ENCODE data around the gene SLC26A11. TPM values are rescaled to one million over a fixed set of nuclear protein-coding genes. Genes with fewer than 3 reads are reported as not detected.
"Not testable (repeated sequence)": the region's sequence is repeated elsewhere in the genome, so short reads cannot be mapped to it uniquely, and the experiment has no call there.

Gene SLC26A11
- total RNA-seq, 4 donors from 2014 or later = 2.6 to 3.3 (median 3.1) TPM

GRCh38 chr17:80274331-80274730 is 54.1 kb downstream of the SLC26A11 start:
- intact Hi-C loops (cut with DNase I; ENCODE audit: low total_unique reads) = no loop called here
- DNase-seq = no peak

GRCh38 chr17:80274871-80275449 is 54.7 kb downstream of the SLC26A11 start:
- Histone ChIP-seq H3K36me3 (peaks cover 0 to 7% of the 10 kb centered on the region in 2 donors), H3K4me3 (no peak overlapping the region), H3K27me3 (no peaks in the 10 kb centered on the region), H3K27ac (no peak overlapping the region), H3K9me3 (no peaks in the 10 kb centered on the region), H3K4me1 (peaks cover 13 to 19% of the 10 kb centered on the region in 2 donors)
- in situ Hi-C loops (cut with MboI; ENCODE audit: low sequenced_read_pairs in 4 of 4) (no loop called here), intact Hi-C loops (cut with DNase I; ENCODE audit: low total_unique reads) (no loop called here)
- ATAC-seq (no peak), DNase-seq (no peak)
- no peak for TF ChIP-seq CTCF (IDR thresholded peaks at IDR 0.05 in 4 of 5, conservative IDR thresholded peaks at IDR 0.05 in 1 of 5)
- no peak for TF ChIP-seq POLR2A (IDR thresholded peaks at IDR 0.05)

More at GRCh38 chr17:80274331-80274730, 54.1 kb downstream of the SLC26A11 start:
- Histone ChIP-seq H3K27me3 (no peaks in the 10 kb centered on the region), H3K9me3 (no peaks in the 10 kb centered on the region), H3K27ac (no peak overlapping the region), H3K4me1 (peaks cover 13 to 19% of the 10 kb centered on the region in 2 donors), H3K36me3 (peaks cover 0 to 10% of the 10 kb centered on the region in 2 donors), H3K4me3 (no peak overlapping the region)
- no peak for ATAC-seq
- in situ Hi-C loops (cut with MboI; ENCODE audit: low sequenced_read_pairs in 4 of 4) = no loop called here
- TF ChIP-seq POLR2A (IDR thresholded peaks at IDR 0.05) = no peak
- no peak for TF ChIP-seq CTCF (IDR thresholded peaks at IDR 0.05 in 4 of 5, conservative IDR thresholded peaks at IDR 0.05 in 1 of 5)

GRCh38 chr17:80275857-80276256 is 55.6 kb downstream of the SLC26A11 start:
- ATAC-seq, H3K9me3 ChIP-seq: not testable (repeated sequence)

DNA sequence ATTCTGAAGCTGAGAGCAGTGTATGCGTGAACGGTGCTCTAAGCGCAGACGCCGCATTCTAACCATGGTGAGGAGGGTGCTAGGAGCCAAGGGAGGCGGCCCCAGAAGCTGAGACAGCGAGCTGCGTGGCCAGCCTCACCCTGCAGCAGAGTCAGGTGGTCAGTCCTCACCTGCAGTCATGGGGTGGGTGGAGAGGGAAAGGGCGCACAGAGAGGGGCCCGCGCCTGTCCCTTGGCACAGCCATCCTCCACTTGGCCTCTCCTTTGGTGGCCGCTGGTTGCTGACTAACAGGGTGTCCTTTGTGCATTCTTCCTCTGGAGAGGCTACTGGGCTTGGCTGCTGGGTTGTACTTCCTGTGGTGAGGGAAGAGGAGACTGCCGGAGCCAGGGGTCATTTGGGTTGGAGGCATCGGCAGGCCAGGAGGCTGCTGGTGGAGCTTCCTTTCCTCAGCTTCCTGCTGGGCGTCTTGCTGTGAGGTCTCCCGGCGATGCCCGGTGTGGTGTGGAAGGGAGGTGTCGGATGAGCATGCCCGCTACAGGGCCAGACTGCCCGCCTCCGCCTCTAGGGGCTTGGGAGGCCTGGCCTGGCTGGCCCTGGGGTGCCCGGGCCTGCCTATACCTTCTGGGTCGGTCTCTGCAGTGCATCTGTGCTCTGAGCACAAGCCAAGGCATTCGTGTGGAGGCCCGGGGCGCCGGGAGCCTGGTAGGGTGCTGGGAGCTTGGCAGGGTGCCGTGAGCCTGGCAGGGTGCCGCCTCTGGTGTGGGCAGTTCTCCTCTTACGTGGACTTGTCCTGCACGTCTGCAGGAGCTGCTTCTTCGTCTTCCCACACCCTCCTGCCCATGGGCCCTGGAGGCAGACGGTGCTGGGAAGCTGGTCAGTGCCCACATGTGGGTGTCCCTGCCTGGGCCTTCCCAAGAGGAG is 57.8 kb downstream of the SLC26A11 start:
- DNase-seq = peak in 1 of 2 donors; percentile 50
- intact Hi-C loops (cut with DNase I; ENCODE audit: low total_unique reads) = no loop called here
- H3K4me3 ChIP-seq = no peak overlapping the region
- H3K27ac ChIP-seq = peak overlapping the region in 2 of 4 donors; percentile 3 to 41
- TF ChIP-seq POLR2A (IDR thresholded peaks at IDR 0.05) (no peak), CTCF (IDR thresholded peaks at IDR 0.05 in 4 of 5, conservative IDR thresholded peaks at IDR 0.05 in 1 of 5) (no peak)
- no peaks in the 10 kb centered on the region for H3K9me3 ChIP-seq
- H3K4me1 ChIP-seq = peaks cover 13 to 19% of the 10 kb centered on the region in 2 donors
- in situ Hi-C loops (cut with MboI; ENCODE audit: low sequenced_read_pairs in 4 of 4) = no loop called here
- H3K36me3 ChIP-seq = peaks cover 0 to 7% of the 10 kb centered on the region in 2 donors
- peak in 1 of 2 donors; percentile 35 for ATAC-seq
- no peaks in the 10 kb centered on the region for H3K27me3 ChIP-seq

More at GRCh38 chr17:80275857-80276256, 55.6 kb downstream of the SLC26A11 start:
- H3K27ac ChIP-seq; DNase-seq; intact Hi-C loops (cut with DNase I; ENCODE audit: low total_unique reads); in situ Hi-C loops (cut with MboI; ENCODE audit: low sequenced_read_pairs in 4 of 4); H3K36me3 ChIP-seq; H3K27me3 ChIP-seq; H3K4me3 ChIP-seq: not testable (repeated sequence)
- H3K4me1 ChIP-seq = peaks cover 13 to 19% of the 10 kb centered on the region in 2 donors

DNA sequence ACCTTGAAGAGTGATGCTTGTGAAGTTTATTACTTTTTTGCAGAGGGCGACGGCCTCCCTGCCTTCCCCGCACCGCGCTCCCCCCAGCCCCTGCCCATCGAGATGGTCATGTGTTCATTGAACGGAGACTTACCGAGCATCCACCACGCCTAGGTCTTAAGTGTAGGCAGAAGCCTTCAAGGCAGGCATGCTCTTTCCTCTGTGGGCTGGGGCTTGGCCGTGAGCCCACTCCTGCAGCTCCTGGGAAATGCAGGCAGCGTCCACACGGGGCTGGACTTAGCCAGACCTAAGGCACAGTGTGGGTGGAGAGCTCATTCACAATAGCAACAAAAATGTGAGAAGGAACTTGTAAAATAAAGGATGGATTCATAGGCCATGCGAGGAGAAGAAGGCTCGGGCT is 59.7 kb downstream of the SLC26A11 start:
- no peaks in the 10 kb centered on the region for H3K9me3 ChIP-seq
- H3K27me3 ChIP-seq = no peaks in the 10 kb centered on the region
- TF ChIP-seq CTCF (IDR thresholded peaks at IDR 0.05 in 4 of 5, conservative IDR thresholded peaks at IDR 0.05 in 1 of 5) (no peak), POLR2A (IDR thresholded peaks at IDR 0.05) (no peak)
- intact Hi-C loops (cut with DNase I; ENCODE audit: low total_unique reads) (no loop called here), in situ Hi-C loops (cut with MboI; ENCODE audit: low sequenced_read_pairs in 4 of 4) (no loop called here)
- H3K4me1 ChIP-seq = peaks cover 13 to 26% of the 10 kb centered on the region in 2 donors
- H3K36me3 ChIP-seq = no peaks in the 10 kb centered on the region
- ATAC-seq (no peak), DNase-seq (no peak)
- H3K27ac ChIP-seq = no peak overlapping the region
- H3K4me3 ChIP-seq = no peak overlapping the region

Measured in gastrocnemius medialis (tissue), 4 donors.